ENCODE data around the gene KCNJ12. TPM values are rescaled to one million over a fixed set of nuclear protein-coding genes. Genes with fewer than 3 reads are reported as not detected.
"Not testable (repeated sequence)": the region's sequence is repeated elsewhere in the genome, so short reads cannot be mapped to it uniquely, and the experiment has no call there.

The KCNJ12 gene
- total and polyA plus RNA-seq, 3 donors from 2014 or later: 2.4 to 5.4 (median 2.8) TPM

DNA sequence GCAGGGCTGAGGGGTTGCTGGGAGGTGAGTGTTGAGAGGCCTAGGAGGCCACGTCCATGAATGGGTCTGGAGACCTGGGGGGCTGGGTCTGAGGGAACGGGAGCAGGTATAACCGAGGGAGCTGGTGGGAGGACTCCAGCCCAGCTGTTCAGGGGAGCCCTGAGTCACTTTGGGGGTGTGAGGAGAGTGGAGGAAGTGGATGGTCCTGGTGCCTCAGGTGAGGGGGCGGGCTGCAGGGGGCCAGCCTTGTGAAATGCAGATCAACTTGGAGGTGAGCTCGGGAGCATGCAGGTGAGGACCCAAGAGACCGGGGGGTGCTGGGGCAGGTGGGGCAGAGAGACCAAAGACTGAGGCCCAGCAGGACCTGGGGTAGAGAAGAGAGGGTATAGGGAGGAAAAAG, 79.6 kb downstream of the KCNJ12 start:
- H3K27me3 ChIP-seq: no peaks in the 10 kb centered on the region
- no peak for TF ChIP-seq POLR2A (IDR thresholded peaks at IDR 0.05)
- TF ChIP-seq, protein P1, sequence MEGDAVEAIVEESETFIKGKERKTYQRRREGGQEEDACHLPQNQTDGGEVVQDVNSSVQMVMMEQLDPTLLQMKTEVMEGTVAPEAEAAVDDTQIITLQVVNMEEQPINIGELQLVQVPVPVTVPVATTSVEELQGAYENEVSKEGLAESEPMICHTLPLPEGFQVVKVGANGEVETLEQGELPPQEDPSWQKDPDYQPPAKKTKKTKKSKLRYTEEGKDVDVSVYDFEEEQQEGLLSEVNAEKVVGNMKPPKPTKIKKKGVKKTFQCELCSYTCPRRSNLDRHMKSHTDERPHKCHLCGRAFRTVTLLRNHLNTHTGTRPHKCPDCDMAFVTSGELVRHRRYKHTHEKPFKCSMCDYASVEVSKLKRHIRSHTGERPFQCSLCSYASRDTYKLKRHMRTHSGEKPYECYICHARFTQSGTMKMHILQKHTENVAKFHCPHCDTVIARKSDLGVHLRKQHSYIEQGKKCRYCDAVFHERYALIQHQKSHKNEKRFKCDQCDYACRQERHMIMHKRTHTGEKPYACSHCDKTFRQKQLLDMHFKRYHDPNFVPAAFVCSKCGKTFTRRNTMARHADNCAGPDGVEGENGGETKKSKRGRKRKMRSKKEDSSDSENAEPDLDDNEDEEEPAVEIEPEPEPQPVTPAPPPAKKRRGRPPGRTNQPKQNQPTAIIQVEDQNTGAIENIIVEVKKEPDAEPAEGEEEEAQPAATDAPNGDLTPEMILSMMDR (IDR thresholded peaks at IDR 0.05): no peak
- no peak overlapping the region for H3K27ac ChIP-seq
- no peaks in the 10 kb centered on the region for H3K36me3 ChIP-seq (ENCODE audit: low read depth, missing control alignments)
- DNase-seq: no peak
- no peaks in the 10 kb centered on the region for H3K9me3 ChIP-seq
- H3K4me1 ChIP-seq: no peaks in the 10 kb centered on the region
- WGBS, 2 donors: 82 to 84% methylated on average over 6 of the region's 6 CpGs
- intact Hi-C loops (cut with DNase I; ENCODE audit: low total_unique reads): no loop called here
- H3K4me3 ChIP-seq: no peak overlapping the region

DNA sequence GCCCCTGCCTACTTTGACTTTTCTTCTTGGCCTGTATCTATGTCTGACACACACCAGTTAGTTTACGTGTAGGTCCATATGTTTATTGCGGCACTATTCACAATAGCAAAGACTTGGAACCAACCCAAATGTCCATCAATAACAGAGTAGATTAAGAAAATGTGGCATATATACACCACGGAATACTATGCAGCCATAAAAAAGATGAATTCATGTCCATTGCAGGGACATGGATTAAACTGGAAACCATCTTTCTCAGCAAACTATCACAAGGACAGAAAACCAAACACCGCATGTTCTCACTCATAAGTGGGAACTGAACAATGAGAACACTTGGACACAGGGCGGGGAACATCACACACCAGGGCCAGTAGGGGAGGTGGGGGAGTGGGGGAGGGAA, 80.3 kb downstream of the KCNJ12 start:
- H3K36me3 ChIP-seq (ENCODE audit: low read depth, missing control alignments); H3K4me3 ChIP-seq; H3K9me3 ChIP-seq; H3K4me1 ChIP-seq; intact Hi-C loops (cut with DNase I; ENCODE audit: low total_unique reads); H3K27ac ChIP-seq; H3K27me3 ChIP-seq; DNase-seq: not testable (repeated sequence)
- WGBS, 2 donors: 60 to 75% methylated on average over 5 of the region's 5 CpGs

DNA sequence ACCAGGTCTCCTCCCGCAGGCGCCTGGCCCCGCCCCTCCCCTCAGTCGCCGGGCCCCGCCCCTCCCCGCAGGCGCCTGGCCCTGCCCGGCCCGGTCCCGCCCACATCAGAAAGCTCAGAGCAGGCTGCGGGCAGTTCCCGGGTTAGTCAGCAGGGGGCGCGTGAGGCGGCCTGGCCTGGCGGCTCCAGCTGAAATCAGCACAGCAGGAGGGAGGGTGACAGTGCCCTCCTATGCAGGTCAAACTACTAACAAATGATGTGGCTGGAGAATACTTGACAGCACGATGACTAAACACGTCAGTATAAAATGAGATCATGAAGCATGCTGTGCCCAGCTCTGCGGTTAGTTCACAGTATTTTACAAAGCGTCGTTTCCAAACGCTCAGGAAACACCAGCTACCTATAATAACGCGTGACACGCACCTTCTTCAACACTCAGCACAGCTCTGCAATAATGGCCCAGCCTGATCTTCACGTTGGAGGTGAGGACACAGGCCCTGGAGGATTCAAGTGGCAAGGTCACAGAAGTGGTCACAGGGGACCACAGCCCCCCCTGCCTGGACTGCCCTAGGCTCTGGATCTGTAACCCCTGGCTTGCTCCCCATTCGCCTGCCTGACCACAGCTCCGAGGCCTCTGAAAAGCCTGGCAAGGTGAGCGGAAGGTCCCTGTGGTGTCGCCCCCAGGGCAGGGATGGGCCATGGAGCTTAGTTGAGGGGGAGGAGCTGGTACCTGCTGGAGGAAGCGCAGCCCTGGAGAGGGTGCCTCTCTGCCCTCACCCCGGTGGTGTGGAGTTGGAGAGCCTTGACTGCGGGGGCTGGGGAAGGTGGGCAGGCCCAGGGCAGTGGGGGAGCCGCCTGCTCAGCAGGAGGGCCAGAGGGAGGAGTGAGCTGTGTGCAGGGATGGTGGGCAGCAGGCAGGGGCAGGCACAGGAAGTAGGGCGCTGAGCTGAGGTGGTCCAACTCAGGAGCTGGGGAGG, 81.2 kb downstream of the KCNJ12 start:
- 14 to 17% methylated on average over 23 to 35 of the region's 36 CpGs for WGBS, 2 donors
- Histone ChIP-seq H3K4me1 (no peaks in the 10 kb centered on the region), H3K4me3 (no peak overlapping the region), H3K27me3 (no peaks in the 10 kb centered on the region), H3K27ac (no peak overlapping the region), H3K36me3 (ENCODE audit: low read depth, missing control alignments) (no peaks in the 10 kb centered on the region), H3K9me3 (no peaks in the 10 kb centered on the region)
- TF ChIP-seq POLR2A (IDR thresholded peaks at IDR 0.05): no peak
- TF ChIP-seq, protein P1 (IDR thresholded peaks at IDR 0.05): peak; percentile 74 to 98 (median 93)
- intact Hi-C loops (cut with DNase I; ENCODE audit: low total_unique reads): no loop called here
- DNase-seq: peak; percentile 94

DNA sequence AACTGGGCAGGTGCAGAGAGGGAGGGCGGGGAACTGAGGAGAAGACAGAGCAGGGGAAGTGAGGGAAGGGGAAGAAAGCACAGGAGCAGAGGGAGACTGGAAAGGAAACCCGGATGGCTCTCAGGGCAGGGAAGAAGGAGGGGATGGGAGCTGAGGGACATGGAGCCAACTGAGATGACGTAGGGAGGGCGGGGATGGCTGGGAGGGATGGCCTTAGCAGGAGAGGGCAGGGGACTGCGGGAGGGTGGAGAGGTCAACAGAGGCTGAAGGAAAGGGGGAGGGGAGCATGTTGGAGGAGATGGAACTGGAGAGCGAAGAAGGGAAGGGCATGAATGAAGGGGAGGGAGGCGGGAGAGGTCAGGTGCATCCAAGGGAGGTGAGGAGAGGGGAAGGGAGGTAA, 81.9 kb downstream of the KCNJ12 start:
- H3K27me3 ChIP-seq: no peaks in the 10 kb centered on the region
- H3K4me1 ChIP-seq: no peaks in the 10 kb centered on the region
- TF ChIP-seq POLR2A (IDR thresholded peaks at IDR 0.05): no peak
- TF ChIP-seq, protein P1 (IDR thresholded peaks at IDR 0.05): no peak
- H3K36me3 ChIP-seq (ENCODE audit: low read depth, missing control alignments): no peaks in the 10 kb centered on the region
- H3K27ac ChIP-seq: no peak overlapping the region
- WGBS, 2 donors: 58 to 64% methylated on average over 7 of the region's 7 CpGs
- DNase-seq: no peak
- no peaks in the 10 kb centered on the region for H3K9me3 ChIP-seq
- intact Hi-C loops (cut with DNase I; ENCODE audit: low total_unique reads): no loop called here
- no peak overlapping the region for H3K4me3 ChIP-seq

DNA sequence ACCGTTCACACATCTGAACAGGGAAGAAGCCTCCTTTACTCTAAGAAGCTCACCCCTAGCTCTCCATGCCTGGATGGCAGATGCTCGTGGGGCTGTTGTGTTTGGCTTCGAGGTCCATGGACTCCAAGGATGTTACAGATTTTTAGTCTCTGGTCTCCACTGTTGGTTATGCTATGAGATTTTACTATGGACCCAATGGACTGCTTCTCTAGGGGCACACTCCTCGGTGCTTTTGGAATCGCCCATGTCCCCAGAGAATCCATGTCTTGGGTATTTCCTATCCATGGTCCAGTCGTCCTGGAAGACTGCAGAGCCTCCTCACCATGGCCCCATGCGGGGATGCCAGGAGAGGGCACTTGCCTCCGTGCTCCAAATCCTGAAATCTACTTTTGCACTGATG, 83.4 kb downstream of the KCNJ12 start:
- Histone ChIP-seq H3K36me3 (ENCODE audit: low read depth, missing control alignments) (no peaks in the 10 kb centered on the region), H3K27me3 (no peaks in the 10 kb centered on the region), H3K4me1 (peaks cover 10% of the 10 kb centered on the region), H3K9me3 (no peaks in the 10 kb centered on the region), H3K27ac (no peak overlapping the region), H3K4me3 (no peak overlapping the region)
- no peak for DNase-seq
- 89% methylated on average over 8 of the region's 8 CpGs for WGBS, 2 donors
- intact Hi-C loops (cut with DNase I; ENCODE audit: low total_unique reads): no loop called here
- no peak for TF ChIP-seq POLR2A (IDR thresholded peaks at IDR 0.05)
- TF ChIP-seq, protein P1 (IDR thresholded peaks at IDR 0.05): no peak
